Activated naive CD8-positive, alpha-beta T cell (primary cell): ENCODE data around the gene SHISA7.
A peak's percentile ranks its signal among the peaks of the same experiment; 100 is the strongest.

ENCODE experiments used
- H3K27ac Mint-ChIP-seq: one replicate; pipeline ENCODE4 v1.8.0; 2021; ENCODE audit warnings: mixed read lengths
- H3K27me3 Mint-ChIP-seq: one replicate; pipeline ENCODE4 v1.8.0; 2021; ENCODE audit warnings: mixed read lengths
- H3K36me3 Mint-ChIP-seq: one replicate; pipeline ENCODE4 v1.8.0; 2021; ENCODE audit warnings: mixed read lengths
- H3K4me1 Mint-ChIP-seq: one replicate; pipeline ENCODE4 v1.8.0; 2021; ENCODE audit warnings: low read depth, mixed read lengths
- H3K4me3 Mint-ChIP-seq: one replicate; pipeline ENCODE4 v1.8.0; 2021; ENCODE audit warnings: mild to moderate bottlenecking, mixed read lengths
- H3K9me3 Mint-ChIP-seq: one replicate; pipeline ENCODE4 v1.8.0; 2021; ENCODE audit warnings: low read depth, mixed read lengths

The SHISA7 gene

GRCh38 chr19:55473225-55474012, 30.3 kb upstream of the SHISA7 start:
- Mint-ChIP-seq H3K27ac (no peak overlapping the region), H3K9me3 (no peaks in the 10 kb centered on the region), H3K4me3 (no peak overlapping the region), H3K36me3 (no peaks in the 10 kb centered on the region), H3K4me1 (peaks cover 13% of the 10 kb centered on the region), H3K27me3 (no peaks in the 10 kb centered on the region)

DNA sequence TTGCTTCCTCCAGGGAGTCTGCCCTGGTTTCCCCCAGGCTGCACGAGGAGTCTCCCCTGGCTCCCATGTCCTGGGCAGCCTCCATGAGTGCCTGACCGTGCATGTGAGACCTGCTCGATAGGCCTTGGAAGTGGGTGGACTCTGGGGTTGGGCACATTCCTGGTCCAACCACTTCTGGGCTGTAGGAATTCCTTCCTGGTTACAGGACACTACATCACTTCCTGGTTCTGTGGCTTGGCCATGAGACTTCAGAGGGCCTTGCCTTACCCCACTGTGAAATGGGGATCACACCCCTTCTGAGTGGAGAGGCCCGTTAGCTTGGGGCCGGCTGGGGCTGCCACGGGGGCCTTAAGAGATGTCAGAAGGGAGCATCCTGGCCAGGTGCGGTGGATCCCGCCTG, 29.4 kb upstream of the SHISA7 start:
- no peak overlapping the region for H3K4me3 Mint-ChIP-seq
- peaks cover 5% of the 10 kb centered on the region for H3K4me1 Mint-ChIP-seq
- no peaks in the 10 kb centered on the region for H3K9me3 Mint-ChIP-seq
- H3K27me3 Mint-ChIP-seq = no peaks in the 10 kb centered on the region
- no peaks in the 10 kb centered on the region for H3K36me3 Mint-ChIP-seq
- H3K27ac Mint-ChIP-seq = no peak overlapping the region

DNA sequence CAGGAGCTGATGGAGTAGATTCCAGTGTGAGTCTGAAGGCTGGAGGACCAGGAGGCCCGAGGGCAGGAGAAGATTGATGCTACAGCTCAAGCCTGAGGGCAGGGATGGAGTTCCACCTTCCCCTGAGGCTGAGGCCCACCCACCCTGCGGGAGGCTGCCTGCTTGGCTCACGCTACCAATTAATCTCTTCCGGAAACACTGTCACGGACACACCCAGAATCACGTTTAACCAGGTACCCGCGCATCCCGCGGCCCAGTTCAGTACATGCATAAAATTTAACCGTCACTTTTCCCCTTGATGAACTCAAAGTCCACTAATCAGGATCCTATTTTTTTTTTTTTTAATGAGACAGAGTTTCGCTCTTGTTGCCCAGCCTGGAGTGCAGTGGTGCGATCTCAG, 28.2 kb upstream of the SHISA7 start:
- H3K4me3 Mint-ChIP-seq = no peak overlapping the region
- peaks cover 1% of the 10 kb centered on the region for H3K4me1 Mint-ChIP-seq
- H3K27ac Mint-ChIP-seq = no peak overlapping the region
- H3K9me3 Mint-ChIP-seq = no peaks in the 10 kb centered on the region
- H3K27me3 Mint-ChIP-seq = no peaks in the 10 kb centered on the region
- H3K36me3 Mint-ChIP-seq = no peaks in the 10 kb centered on the region

DNA sequence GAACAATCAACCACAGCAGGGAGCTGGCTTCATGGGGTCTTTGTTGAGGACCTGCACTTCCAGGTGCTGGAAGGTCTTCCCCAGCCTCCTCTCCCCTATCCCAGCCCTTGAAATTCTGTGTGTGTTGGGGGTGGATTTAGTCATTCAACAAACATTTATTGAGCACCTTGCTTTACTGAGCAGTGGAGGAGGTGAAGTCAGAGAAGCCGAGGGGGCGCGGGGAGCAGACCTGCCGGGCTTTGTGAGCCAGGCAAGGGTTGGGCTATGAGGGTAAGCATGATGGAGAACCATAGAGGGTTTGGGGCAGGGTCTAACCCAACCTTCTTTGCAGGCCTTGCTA, 24.9 kb upstream of the SHISA7 start:
- H3K27ac Mint-ChIP-seq = no peak overlapping the region

GRCh38 chr19:55467236-55468053, 24.3 kb upstream of the SHISA7 start:
- H3K9me3 Mint-ChIP-seq = no peaks in the 10 kb centered on the region

More for the DNA sequence above, 24.9 kb upstream of the SHISA7 start:
- no peak overlapping the region for H3K4me3 Mint-ChIP-seq
- no peaks in the 10 kb centered on the region for H3K9me3 Mint-ChIP-seq
- H3K27me3 Mint-ChIP-seq = no peaks in the 10 kb centered on the region
- no peaks in the 10 kb centered on the region for H3K36me3 Mint-ChIP-seq
- H3K4me1 Mint-ChIP-seq = peaks cover under 1% of the 10 kb centered on the region

GRCh38 chr19:55466241-55466614, 23.1 kb upstream of the SHISA7 start:
- H3K4me3 Mint-ChIP-seq = no peak overlapping the region
- H3K4me1 Mint-ChIP-seq = peaks cover 11% of the 10 kb centered on the region
- no peak overlapping the region for H3K27ac Mint-ChIP-seq
- H3K27me3 Mint-ChIP-seq = no peaks in the 10 kb centered on the region
- H3K9me3 Mint-ChIP-seq = no peaks in the 10 kb centered on the region
- no peaks in the 10 kb centered on the region for H3K36me3 Mint-ChIP-seq

More at GRCh38 chr19:55467236-55468053, 24.3 kb upstream of the SHISA7 start:
- Mint-ChIP-seq H3K4me1 (peaks cover 2% of the 10 kb centered on the region), H3K27ac (no peak overlapping the region), H3K36me3 (no peaks in the 10 kb centered on the region), H3K27me3 (no peaks in the 10 kb centered on the region), H3K4me3 (no peak overlapping the region)

- Mint-ChIP-seq H3K27me3 (no peaks in the 10 kb centered on the region), H3K4me3 (no peak overlapping the region), H3K9me3 (no peaks in the 10 kb centered on the region), H3K4me1 (peaks cover 14% of the 10 kb centered on the region), H3K36me3 (no peaks in the 10 kb centered on the region), H3K27ac (no peak overlapping the region)
Observed at GRCh38 chr19:55465460-55466240, 22.6 kb upstream of the SHISA7 start.

DNA sequence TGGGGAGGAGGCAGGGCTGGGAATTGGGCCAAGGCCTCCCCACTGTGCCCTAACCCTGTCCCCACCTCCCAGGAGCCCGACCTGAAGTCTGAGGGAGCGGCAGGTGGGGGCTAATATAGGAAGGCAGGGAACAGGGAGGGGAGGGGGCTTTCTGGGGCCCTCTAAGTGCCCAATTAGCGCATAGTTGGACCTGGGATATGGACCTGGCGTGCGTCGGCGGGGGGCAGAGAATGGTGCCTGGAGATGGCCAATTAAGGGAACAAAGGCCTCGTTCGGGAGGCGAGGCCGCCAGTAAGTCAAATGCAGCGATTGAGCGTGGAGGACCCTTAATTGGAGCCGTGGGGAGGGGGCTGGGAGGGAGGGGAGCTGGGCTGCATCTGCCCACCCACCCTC, 21.6 kb upstream of the SHISA7 start, which contains the start of gene C19orf85:
C19orf85 (minus strand) TSS at position 90 of the 393 bp plus-strand sequence. CDS start 197 bp downstream, outside the sequence.
- Mint-ChIP-seq H3K27me3 (no peaks in the 10 kb centered on the region), H3K27ac (no peak within 1 kb of the TSS), H3K9me3 (no peaks in the 10 kb centered on the region), H3K36me3 (no peaks in the 10 kb centered on the region), H3K4me1 (peaks cover 23% of the 10 kb centered on the region), H3K4me3 (no peak within 1 kb of the TSS)

DNA sequence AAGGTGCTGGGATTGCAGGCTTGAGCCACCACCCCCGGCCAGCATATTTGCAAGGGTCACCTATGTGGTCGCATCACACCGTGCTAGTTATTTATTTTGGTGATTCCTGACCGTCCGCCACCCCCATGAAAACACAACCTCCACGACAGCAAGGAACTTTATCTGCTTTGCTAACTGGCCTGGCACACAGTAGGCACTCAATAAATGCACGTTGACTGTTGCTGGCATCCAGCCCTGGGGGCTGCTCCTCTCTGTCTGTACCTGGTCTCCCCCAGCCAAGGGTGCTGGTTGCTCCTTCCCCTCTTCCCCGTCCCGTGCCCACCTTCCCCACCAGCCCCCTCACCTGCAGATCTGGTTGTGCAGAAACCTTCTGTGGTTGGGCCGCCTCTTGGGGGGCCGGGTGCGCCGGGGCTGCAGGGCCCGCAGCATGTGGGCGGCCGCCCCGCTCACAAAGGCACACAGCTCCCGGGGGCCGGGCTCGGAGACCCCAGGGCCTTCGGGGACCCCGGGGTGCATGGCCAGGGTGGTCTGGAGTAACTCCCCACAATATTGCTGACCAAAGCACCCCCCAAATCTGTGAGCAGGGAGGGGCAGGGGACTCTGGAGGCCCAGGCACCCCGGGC, 21.1 kb upstream of the SHISA7 start:
- no peaks in the 10 kb centered on the region for H3K36me3 Mint-ChIP-seq
- H3K4me3 Mint-ChIP-seq = no peak overlapping the region
- H3K27me3 Mint-ChIP-seq = no peaks in the 10 kb centered on the region
- H3K27ac Mint-ChIP-seq = no peak overlapping the region
- peaks cover 23% of the 10 kb centered on the region for H3K4me1 Mint-ChIP-seq
- H3K9me3 Mint-ChIP-seq = no peaks in the 10 kb centered on the region

- H3K27ac Mint-ChIP-seq = no peak overlapping the region
- no peak overlapping the region for H3K4me3 Mint-ChIP-seq
- H3K27me3 Mint-ChIP-seq = no peaks in the 10 kb centered on the region
- peaks cover 24% of the 10 kb centered on the region for H3K4me1 Mint-ChIP-seq
- H3K9me3 Mint-ChIP-seq = no peaks in the 10 kb centered on the region
- no peaks in the 10 kb centered on the region for H3K36me3 Mint-ChIP-seq
Observed at GRCh38 chr19:55463583-55464031, 20.5 kb upstream of the SHISA7 start.

- Mint-ChIP-seq H3K27me3 (no peaks in the 10 kb centered on the region), H3K27ac (no peak overlapping the region), H3K9me3 (no peaks in the 10 kb centered on the region), H3K4me1 (peaks cover 24% of the 10 kb centered on the region), H3K36me3 (no peaks in the 10 kb centered on the region), H3K4me3 (peak overlapping the region; percentile 89)
Observed at GRCh38 chr19:55462722-55463121, 19.6 kb upstream of the SHISA7 start.

- Mint-ChIP-seq H3K36me3 (no peaks in the 10 kb centered on the region), H3K27ac (peak overlapping the region; percentile 87), H3K4me1 (peaks cover 24% of the 10 kb centered on the region), H3K9me3 (no peaks in the 10 kb centered on the region), H3K27me3 (no peaks in the 10 kb centered on the region), H3K4me3 (peak overlapping the region; percentile 89)
Observed at GRCh38 chr19:55461974-55462626, 19.0 kb upstream of the SHISA7 start.

GRCh38 chr19:55461259-55461973, 18.3 kb upstream of the SHISA7 start, which contains the start of gene ISOC2:
ISOC2 (minus strand) TSS chr19:55461642; CDS start chr19:55456486, 5,156 bp downstream.
- peak within 1 kb of the TSS; percentile 87 for H3K27ac Mint-ChIP-seq
- no peaks in the 10 kb centered on the region for H3K36me3 Mint-ChIP-seq
- H3K9me3 Mint-ChIP-seq = no peaks in the 10 kb centered on the region
- H3K27me3 Mint-ChIP-seq = no peaks in the 10 kb centered on the region
- peaks cover 24% of the 10 kb centered on the region for H3K4me1 Mint-ChIP-seq
- peak within 1 kb of the TSS; percentile 89 for H3K4me3 Mint-ChIP-seq
